ENCODE data around the gene DHDDS.

Gene DHDDS

DNA sequence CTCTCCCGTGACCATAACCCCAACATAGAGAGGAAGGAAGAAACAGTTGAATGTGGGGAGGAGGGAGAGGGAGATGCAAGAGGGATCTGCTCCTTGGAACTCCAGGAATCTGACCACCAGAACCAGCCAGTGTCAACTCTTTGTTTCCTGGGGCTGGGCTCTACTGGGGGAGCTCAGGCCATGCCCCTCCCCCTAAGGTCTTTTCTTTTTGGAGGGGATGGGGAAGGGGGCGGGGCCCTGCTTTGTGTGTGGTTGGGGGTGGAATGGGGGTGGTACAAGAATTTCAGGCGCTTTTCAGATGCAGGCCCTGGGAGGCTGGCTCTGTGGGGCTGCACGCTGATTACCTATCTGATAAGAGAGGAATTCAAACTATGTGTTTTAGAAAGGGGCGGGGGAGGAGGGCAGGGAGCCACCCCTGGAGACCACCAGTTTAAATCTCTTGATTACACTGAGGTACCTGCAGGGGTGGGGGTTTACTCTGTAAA, 13.2 kb upstream of the DHDDS start:
- DNase-seq: no peak

DNA sequence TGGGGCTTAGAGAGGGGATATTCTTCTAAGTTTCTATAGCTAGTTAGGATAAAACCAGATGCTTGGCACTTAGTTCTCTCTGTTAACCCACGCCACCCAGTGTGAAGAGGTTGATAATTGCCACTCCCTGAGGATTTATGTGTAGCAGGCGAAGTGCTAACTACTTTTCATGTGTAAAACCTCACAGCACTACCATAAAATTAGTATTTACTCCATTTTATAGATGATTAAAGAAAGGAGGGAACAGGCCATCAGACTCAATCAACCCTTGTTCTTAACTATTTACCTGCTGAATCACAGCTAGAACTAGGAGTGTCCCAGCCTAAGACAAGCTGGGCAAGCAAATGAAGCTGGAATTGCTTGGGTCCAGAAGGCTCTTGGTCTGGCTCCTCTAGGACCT, 12.6 kb upstream of the DHDDS start:
- no peak for DNase-seq

DNA sequence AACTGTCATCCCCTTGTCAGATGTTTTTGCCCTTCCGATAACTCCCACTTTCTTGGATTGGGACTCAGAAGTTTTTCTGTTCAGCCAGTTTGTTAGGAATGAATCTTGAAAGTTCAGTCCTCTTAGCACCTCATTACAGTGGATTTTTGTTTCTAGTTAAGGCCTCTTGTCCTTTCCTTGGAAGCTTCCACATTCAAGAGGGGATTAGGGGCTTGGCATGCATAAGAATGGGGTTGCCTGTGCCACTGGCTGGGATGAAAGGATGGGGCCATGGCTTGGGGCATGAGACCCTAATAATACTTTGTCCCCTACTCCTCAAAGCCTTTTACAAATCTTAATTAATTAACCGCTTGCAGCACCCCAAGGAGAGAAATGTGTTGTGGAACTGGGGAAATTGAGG, 2.4 kb upstream of the DHDDS start:
- no peak for DNase-seq

DNA sequence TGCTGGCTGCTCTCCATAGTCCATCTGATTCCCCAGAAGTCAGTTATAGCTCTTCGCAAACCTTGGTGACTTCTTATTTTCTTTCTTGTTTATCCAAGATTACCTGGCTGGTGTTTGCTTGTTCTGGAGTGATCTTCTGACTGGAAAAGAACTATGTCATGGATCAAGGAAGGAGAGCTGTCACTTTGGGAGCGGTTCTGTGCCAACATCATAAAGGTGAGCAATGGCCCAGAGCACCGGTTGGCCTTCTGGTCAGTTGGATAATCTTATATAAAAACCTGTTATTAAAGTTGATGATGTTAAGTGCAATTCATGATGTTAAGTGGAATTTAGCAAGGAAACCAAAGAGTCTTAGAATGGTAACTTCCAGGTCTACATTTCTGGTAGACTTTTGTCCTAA, 672 bp downstream of the DHDDS start:
- DNase-seq: no peak

DNA sequence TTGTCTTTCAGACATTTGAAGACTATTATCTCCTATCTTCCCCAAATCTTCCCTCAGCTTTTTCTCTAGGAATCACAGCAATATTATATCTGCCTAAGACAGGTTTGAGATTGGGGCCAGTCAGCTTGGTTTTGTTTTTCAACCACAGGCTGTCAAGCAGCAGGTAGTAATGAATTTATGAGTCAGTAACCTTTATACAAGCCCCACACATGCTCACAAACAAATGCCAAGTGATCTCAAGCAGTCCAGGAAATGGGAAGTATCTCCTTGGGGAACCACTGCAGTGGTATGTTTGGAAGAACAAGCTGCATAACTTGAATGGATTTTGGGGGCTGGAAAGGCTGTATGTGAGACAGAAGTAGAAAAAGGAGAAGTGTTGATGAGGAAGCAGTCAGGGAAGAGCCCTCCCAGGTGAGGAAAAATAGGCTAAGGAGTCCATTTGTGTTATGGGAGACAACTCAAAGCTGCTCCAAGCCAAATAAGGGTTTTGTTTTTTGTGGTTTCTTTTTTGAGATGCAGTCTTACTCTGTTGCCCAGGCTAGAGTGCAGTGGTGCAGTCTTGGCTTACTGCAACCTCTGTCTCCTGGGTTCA, 2.1 kb downstream of the DHDDS start:
- DNase-seq: no peak

DNA sequence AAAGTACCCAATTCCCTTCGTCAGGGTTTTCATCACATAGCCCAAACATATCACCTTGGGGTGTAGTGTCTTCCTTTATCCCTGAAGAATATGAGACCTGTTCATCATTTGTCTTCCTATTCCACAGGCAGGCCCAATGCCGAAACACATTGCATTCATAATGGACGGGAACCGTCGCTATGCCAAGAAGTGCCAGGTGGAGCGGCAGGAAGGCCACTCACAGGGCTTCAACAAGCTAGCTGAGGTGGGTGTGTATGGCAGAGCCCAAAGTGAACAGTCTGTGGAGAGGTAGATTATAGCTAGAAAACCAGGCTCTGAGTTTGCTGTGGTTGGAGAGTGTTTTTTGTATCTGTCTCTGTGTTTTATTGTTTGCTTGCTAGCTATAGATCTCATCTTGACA, 5.9 kb downstream of the DHDDS start:
- DNase-seq: no peak

DNA sequence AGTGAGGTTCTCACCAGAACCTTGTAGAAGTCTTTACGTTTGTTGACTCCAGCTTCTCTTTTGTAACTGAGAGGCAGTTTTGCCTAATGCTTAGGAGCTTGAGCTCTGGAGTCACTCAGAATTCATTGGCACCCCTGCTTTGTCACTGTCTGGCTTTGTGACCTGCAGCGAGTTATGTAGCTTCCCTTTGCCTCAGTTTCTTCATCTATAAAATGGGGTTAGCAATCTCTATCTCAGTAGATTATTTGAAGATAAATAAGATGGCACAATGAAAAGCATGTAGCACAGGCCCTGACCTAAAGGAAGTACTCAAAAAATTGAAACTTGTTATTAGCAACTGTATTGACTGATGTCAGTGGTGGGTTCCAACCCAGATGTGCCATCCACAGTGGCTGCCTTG, 8.1 kb downstream of the DHDDS start:
- no peak for DNase-seq

DNA sequence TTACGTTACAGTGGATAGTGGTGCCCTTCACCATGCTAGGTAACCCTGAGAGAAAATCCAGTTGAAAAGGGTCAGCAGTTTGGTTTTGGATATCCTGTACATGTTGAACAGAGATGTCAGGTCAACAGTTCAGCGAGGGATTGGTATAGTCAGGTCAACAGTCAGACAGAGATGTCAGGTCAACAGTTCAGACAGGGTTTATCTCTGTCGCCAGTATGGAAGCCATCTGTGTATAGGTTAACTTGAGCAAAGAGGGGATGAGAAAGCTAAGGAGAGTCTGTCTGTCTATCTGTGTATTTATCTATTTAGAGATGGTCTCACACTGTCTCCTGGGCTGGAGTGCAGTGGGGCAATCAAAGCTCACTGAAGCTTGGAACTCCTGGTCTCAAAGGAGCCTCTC, 17.7 kb downstream of the DHDDS start:
- no peak for DNase-seq

DNA sequence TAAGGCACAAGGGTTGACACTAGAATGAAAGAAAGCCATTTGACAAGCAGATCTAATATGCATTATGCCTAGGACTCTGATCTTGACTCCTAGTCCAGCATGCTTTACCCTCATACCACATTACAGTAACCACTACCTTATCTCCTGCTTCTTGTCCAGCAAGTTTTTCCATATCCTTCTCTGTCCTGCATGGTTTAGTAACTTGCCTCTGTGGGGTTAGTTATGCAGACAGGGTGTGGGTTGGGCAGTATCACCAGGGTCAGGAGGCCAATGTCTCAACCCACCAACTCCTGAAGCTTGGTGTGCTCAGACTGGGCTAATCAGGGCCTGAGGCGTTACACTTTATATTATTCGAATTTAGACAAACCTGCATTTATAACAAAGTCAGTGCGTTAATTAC, 18.8 kb downstream of the DHDDS start:
- DNase-seq: no peak

DNA sequence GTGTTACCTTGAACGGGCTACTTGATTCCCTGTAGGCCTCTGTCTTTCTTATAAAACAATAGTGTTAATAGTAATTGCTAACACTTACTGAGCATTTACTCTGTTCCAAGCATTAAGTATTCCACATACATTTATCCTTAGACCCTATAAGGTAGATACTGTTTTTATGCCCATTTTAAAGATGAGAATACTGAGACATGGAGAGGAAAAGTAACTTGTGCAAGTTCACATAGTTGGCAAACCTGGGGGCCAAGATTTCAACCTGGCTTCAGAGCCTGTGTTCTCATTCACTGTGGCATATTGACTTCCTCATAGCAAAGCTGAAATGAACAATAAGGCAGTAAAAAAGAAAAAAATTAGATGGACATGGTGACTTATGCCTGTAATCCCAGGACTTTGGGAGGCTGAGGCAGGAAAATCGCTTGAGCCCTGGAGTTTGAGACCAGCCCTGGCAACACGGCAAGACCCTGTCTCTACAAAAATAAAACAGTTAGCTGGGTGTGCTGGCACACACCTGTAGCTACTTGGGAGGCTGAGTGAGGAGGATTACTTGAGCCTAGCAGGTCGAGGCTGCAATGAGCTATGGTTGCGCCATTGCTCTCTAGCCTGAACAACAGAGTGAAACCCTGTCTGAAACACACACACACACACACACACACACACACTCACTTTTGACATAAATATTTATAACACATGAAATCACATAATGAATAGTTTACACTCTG, 20.5 kb downstream of the DHDDS start:
- no peak for DNase-seq

DNA sequence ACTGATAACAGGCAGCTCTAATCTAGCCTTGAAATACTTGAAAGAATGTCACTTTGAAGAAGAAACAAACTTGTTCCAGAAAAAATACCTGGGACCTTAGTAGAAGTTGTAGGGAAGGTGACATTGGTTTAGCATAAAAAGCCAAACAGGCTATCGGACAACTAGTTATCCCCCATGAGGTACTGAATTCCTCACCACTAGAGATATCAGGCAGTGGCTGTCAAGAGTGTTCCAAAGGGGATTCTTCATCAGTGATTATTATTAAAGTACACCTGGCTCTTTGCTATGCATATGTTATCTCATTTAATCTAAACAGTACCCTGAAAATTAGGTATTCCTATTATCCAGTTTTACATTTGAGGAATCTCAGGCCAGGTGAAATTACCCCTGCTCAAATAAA, 27.0 kb downstream of the DHDDS start:
- DNase-seq: no peak

DNA sequence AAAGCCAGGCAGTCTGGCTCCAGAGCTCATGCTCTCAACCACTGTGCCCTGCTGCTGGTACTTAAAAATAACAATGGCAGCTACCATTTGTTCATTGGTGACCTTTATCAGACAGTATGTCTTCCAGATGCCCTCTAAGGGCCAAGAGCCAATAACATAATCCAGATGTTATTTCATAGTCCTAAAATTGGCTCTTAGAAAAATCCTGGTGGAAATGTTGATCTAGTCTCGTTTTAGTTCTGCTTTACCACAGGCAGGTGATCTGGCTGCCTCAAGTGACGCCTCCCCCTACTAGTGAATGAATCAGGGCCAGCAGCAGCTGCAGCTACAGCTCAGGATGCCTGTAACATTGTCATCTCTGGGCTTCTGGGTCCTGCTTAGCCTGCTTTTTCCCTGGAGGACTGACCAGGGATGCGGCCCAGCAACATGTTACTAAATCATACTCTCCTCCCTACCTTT, 27.5 kb downstream of the DHDDS start:
- DNase-seq: no peak

DNA sequence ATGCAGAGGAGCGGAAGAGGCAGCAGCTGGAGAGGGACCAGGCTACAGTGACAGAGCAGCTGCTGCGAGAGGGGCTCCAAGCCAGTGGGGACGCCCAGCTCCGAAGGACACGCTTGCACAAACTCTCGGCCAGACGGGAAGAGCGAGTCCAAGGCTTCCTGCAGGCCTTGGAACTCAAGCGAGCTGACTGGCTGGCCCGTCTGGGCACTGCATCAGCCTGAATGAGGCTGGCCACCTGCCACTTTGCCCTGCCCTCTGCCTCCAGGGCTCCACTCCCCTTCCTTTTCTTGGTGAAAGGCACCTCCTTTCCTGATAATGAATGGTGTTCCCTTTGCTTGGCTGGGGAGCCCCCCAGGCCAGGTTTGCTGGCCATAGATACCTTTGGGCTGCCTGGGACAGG, 36.8 kb downstream of the DHDDS start:
- no peak for DNase-seq

DNA sequence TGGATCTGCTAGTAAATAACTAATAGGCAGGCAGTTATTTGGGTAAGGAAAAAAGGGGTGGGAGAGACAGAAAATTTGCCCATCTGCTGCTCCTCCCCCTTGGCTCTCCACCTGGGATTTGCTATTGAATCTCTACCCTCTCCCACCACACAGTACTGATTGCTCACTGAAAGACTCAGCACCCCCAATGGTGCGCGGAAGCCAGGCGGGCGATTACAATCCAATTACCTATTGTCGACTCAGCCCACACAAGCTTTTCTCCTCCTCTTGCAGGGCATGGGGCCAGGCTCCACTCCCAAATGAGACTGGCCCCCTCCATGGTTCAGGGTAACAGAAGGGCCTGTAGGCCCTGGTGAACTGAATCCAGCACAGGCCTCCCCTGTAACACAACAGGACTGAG, 37.4 kb downstream of the DHDDS start:
- DNase-seq: no peak

DNA sequence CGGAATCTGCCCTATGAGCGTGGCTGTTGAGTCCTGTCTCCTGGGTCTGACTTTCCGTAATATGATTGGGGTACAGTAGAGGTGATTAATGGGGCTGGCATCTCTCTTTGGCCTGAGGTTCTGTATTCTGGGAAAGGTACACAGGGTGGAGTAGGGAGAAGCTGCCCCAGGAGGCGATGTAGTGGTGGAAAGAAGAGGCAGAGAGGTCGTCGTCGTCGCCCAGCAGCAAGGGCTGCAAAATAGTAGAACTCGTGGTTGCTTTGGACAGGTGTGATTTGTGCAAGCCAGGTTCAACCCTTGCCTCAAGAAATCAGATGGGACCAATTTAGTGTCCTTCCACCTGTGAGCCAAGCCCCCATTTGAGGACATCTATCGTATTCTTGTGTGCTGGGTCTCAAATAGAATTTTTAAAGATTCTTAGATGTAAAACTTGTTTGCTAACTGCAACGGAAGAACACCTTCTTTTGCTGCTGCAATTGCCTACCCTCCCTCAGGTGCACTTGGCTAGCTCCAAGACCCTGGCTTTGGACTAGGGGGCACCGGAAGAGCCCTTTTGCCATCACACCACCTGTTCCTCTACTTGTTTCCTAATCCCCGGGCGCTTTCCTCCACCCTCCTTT, 38.9 kb downstream of the DHDDS start:
- DNase-seq: no peak

DNA sequence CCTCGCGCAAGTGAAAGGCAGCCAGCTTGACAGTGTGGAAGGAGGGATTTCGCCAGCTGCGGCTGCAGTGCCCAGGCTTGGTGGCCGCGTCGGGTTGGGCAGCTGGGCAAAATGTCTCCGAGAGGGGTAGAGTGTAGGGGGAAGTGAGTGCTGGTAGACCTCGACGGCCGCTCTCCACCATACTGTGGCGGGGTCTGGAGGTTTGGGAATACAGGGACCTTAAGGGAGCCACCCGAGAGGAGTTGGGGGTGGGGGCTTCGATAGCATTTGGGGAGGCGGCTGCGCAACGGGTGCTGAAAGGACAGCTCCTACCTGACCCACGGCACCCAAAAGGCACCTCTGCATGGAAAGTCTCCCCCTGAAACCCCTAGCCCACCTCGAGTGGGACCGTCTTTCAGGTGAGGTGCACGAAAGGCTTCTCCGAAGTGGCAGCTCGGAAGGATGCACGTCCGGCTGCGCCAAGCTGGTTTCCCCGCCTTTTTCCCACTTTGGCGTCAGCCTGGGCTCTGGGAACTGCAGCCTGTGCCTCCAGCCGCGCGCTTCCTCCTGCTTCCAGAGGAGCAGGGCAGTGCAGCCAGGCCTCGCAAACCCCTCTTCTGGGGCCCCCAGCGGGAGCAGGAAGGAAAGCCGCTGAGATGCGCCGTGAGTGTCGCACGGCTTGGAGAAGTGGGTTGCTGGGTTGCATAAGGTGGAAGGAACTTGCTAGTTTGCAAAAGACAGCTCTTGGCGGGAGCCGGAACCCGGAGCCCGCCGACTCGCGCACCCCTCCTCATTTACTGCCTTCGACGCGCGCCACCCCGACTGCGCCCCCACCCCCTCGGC, 39.6 kb downstream of the DHDDS start:
- DNase-seq: peak; percentile 86

DNA sequence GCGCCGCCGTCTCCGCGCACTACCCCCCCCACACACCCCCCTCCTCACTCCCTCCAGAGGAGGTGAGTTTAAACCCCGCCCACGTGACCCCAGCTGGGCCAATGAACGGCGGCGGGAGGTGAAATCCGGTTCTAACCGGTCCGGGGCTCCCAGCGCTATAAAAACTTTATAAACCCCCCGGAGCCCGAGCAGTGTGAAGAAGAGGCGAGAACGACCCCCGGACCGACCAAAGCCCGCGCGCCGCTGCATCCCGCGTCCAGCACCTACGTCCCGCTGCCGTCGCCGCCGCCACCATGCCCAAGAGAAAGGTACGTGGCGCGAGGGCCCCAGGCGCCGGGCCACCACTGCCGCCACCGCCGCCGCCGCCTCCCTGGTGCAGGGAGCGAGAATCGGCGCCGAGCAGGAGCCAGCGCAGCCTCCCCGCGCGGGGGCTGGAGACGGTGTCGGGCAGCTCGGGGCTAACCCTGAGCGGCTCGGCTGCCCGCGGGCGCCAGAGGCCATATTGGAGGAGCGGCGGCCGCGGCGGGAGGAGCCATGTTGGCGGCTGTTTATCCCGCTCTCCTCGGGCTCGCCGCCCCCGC, 40.3 kb downstream of the DHDDS start, which contains the start of gene HMGN2:
Gene HMGN2 (plus strand): TSS at position 121 of the 581 bp plus-strand sequence. CDS start 173 bp downstream, at position 294.
- peak; percentile 90 for DNase-seq

DNA sequence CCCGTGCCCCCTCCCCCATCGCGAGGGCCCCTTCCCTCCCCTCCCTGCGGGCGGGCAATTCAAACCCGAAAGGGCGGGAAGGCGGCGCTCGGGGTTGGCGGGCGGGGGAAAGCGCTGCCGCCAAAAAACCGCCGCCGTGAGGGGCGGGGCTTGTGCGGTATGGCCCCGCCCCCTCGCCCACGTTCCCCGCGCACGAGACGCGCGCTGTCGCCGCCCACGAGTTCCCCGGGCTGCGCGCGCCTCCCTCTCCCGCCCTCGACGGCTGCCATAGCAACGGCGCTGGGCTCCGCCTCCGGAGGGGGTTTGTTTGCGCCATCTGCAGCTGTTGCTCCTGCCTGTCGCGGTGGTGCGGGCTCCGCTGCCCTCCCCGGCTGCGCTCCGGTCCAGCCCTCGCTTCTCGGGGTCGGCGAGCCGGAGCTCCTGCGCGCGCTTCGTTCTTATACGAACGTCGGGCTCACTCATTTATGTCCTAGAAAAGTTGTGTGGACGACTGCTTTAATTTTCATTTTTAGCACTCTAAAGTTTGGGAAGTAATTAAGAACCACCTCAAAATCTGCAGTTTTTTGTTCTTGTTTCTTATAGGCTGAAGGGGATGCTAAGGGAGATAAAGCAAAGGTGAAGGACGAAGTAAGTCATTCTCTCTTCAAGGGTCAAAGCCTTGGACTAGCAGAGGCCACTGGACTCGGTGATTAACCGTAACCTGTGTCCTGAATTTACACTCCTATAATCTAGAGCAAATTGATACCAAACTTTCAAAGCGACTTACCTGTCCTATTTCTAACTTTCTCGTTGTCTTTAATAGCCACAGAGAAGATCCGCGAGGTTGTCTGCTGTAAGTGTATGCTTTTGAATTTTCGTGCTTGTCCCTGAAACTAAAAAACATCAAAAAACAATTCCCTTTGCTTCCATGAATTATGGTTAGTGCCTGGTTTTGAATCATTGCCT, 41.1 kb downstream of the DHDDS start:
- peak; percentile 89 for DNase-seq

DNA sequence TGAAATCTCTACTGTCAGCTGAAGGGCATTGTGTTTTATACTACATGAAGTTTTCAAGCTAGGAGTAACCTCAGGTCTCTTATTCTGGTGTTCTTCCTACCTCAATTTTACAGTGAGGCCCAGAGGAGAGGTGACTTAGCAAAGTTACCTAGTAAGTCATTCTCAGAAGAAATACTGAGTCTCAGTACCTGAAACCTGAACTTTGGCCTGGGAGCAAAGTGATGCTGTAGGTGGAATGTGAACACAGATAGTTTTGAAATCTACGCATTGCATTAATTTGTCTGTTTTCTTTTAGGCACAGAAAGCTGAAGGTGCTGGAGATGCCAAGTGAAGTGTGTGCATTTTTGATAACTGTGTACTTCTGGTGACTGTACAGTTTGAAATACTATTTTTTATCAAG, 42.7 kb downstream of the DHDDS start:
- no peak for DNase-seq

DNA sequence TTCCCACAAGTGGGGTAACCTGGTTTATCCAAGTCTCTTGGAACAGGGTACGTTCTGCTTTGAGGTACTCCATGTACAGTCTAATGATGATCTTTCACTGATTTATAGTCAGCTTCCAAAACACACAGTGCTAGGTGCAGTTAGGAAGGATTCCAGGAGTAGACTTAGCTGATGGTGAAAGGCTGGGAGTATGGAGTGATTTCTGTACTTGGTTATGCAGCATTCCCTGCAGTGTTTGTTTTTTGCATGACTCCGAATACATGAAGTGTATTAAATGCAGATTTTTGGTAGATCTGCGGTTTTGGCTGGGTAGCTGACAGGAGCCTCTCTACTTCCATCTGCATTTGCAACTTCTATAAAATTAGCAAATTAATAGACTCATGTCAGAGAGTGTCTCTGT, 43.9 kb downstream of the DHDDS start:
- DNase-seq: no peak

DNA sequence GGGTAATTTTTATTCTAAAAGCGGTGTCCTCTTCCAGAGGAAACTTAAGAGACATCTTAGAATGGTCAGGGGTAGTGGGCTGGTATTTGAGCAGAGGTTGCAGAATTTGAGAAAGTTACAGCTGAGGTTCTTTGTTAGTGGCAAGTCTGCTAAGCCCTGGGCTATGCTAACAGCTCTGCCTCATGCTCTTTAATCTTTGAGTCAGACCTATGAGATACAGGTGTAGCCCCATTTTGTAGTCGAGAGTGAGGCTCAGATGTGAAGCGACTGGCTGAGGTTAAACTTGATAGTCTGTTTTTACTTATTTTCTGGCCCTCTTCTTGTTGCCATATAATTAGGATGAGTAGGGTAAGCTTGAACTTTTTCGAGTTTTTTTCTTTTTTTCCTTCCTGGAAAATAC, 44.8 kb downstream of the DHDDS start:
- no peak for DNase-seq
